C4-2B (cell line): ENCODE measurements around the gene PAK4.

Experiments used
- H3K27ac ChIP-seq: fragments of 450-650 bp; 2 replicates; pipeline ENCODE4 v1.5.1; 2017
- CTCF ChIP-seq: fragments of 450-650 bp; conservative IDR thresholded peaks from 2 replicates; pipeline ENCODE4 v1.5.1; 2017; ENCODE audit warnings: mild to moderate bottlenecking
- ZFX ChIP-seq: fragments of 450-650 bp; IDR thresholded peaks from 2 replicates; pipeline ENCODE4 v1.6.1; 2017

Gene PAK4

GRCh38 chr19:39097299-39097698 lies 28.3 kb upstream of the PAK4 start:
- TF ChIP-seq ZFX, result no peak
- TF ChIP-seq CTCF, result no peak
- H3K27ac ChIP-seq, result no peak overlapping the region

GRCh38 chr19:39097721-39098120 lies 27.9 kb upstream of the PAK4 start:
- TF ChIP-seq CTCF (no peak), ZFX (no peak)
- H3K27ac ChIP-seq, result no peak overlapping the region

GRCh38 chr19:39098365-39099269 lies 27.0 kb upstream of the PAK4 start:
- TF ChIP-seq CTCF (no peak), ZFX (no peak)
- H3K27ac ChIP-seq, result no peak overlapping the region

GRCh38 chr19:39099341-39099740 lies 26.2 kb upstream of the PAK4 start:
- no peak overlapping the region for H3K27ac ChIP-seq
- TF ChIP-seq CTCF, result no peak
- no peak for TF ChIP-seq ZFX

- H3K27ac ChIP-seq, result no peak overlapping the region
- TF ChIP-seq ZFX, result no peak
- TF ChIP-seq CTCF, result no peak
Measured at GRCh38 chr19:39100500-39101166, 25.0 kb upstream of the PAK4 start.

- no peak overlapping the region for H3K27ac ChIP-seq
- no peak for TF ChIP-seq CTCF
- TF ChIP-seq ZFX, result no peak
Measured at GRCh38 chr19:39103151-39103550, 22.4 kb upstream of the PAK4 start.

- H3K27ac ChIP-seq, result no peak overlapping the region
- TF ChIP-seq ZFX (no peak), CTCF (no peak)
Measured at GRCh38 chr19:39104186-39104596, 21.4 kb upstream of the PAK4 start.
